Measurements from ENCODE around the gene SIPA1L2.
A peak's percentile ranks its signal among the peaks of the same experiment; 100 is the strongest.

The SIPA1L2 gene

GRCh38 chr1:232589812-232590743, 39.9 kb downstream of the SIPA1L2 start:
- DNase-seq (no peak), ATAC-seq (no peak)

GRCh38 chr1:232589111-232589811, 40.7 kb downstream of the SIPA1L2 start:
- DNase-seq (no peak), ATAC-seq (no peak)

GRCh38 chr1:232587141-232588008, 42.6 kb downstream of the SIPA1L2 start:
- no peak for DNase-seq
- peak; percentile 69 for ATAC-seq

- DNase-seq (no peak), ATAC-seq (no peak)
Measured at GRCh38 chr1:232586679-232587078, 43.3 kb downstream of the SIPA1L2 start.

- no peak for ATAC-seq
- no peak for DNase-seq
Measured at GRCh38 chr1:232585486-232585885, 44.4 kb downstream of the SIPA1L2 start.

GRCh38 chr1:232581932-232582331, 48.0 kb downstream of the SIPA1L2 start:
- ATAC-seq (no peak), DNase-seq (no peak)
